Spinal cord (tissue), 10 donors: Measurements from ENCODE around the gene ZNF775. TPM values are rescaled to one million over a fixed set of nuclear protein-coding genes. Genes with fewer than 3 reads are reported as not detected.
"Not testable (repeated sequence)": the region's sequence is repeated elsewhere in the genome, so short reads cannot be mapped to it uniquely, and the experiment has no call there.

Experiments used
- DNase-seq, 6 donors: peaks; one replicate each; pipeline versions ENCODE4 v3.0.0 to v3.0.0-alpha.2; 2013 to 2015; ENCODE audit warnings: low spot score in 6 of 6, low read depth in 4 of 6
- H3K27ac ChIP-seq: one replicate; pipeline ENCODE4 v1.5.1; 2013; ENCODE audit warnings: low read depth, low read length, control low read depth
- H3K27me3 ChIP-seq: one replicate; pipeline ENCODE4 v1.6.1; 2013; ENCODE audit warnings: low read length; ENCODE audit not compliant: control insufficient read depth, insufficient read depth
- H3K36me3 ChIP-seq: one replicate; pipeline ENCODE4 v1.6.1; 2013; ENCODE audit warnings: low read length; ENCODE audit not compliant: control insufficient read depth, insufficient read depth
- H3K4me1 ChIP-seq: one replicate; pipeline ENCODE4 v1.6.1; 2013; ENCODE audit warnings: low read length; ENCODE audit not compliant: control insufficient read depth, insufficient read depth
- H3K4me3 ChIP-seq: one replicate; pipeline ENCODE4 v1.5.1; 2013; ENCODE audit warnings: low read depth, low read length, control low read depth
- H3K9me3 ChIP-seq: one replicate; pipeline ENCODE4 v1.6.1; 2013; ENCODE audit warnings: low read length; ENCODE audit not compliant: control insufficient read depth, insufficient read depth
- WGBS: methylation state at CpG from one replicate; pipeline ENCODE4 v1.1.5; 2013; ENCODE audit warnings: missing lambda C conversion rate; ENCODE audit not compliant: insufficient coverage; 5-methylcytosine and 5-hydroxymethylcytosine counted together
- polyA plus RNA-seq, 2 donors: library from polyadenylated mRNA; unstranded; fragments of 120-200 nt; gene quantifications; one replicate each; pipeline ENCODE4 v1.2.1, GENCODE V29; 2013; ENCODE audit not compliant: insufficient read length in 2 of 2
- total RNA-seq, 2 donors: library from RNA; depleted of rRNA in 1 of 2; stranded (reverse); fragments of 120-200 nt in 1 of 2; fragments of >200 nt in 1 of 2; gene quantifications; one replicate each; pipeline versions ENCODE4 v1.2.3 to v1.2.4, GENCODE V29; 2013 to 2014
- donor health status: healthy.

Gene ZNF775
- total and polyA plus RNA-seq, 4 donors: 7.3 to 19.1 (median 14.0) TPM

GRCh38 chr7:150385884-150386283, 6.8 kb downstream of the ZNF775 start:
- DNase-seq, H3K27me3 ChIP-seq, H3K9me3 ChIP-seq, H3K4me3 ChIP-seq: not testable (repeated sequence)
- Histone ChIP-seq H3K36me3 (peaks cover 38% of the 10 kb centered on the region), H3K4me1 (peaks cover 83% of the 10 kb centered on the region), H3K27ac (peak overlapping the region; percentile 97)
- 50% methylated on average over 3 of the region's 6 CpGs for WGBS

GRCh38 chr7:150388306-150388705, 9.2 kb downstream of the ZNF775 start:
- H3K36me3 ChIP-seq: peaks cover 37% of the 10 kb centered on the region
- DNase-seq: no peak
- H3K27ac ChIP-seq: peak overlapping the region; percentile 61
- H3K27me3 ChIP-seq: no peaks in the 10 kb centered on the region
- WGBS: 35% methylated on average over 7 of the region's 7 CpGs
- peaks cover 62% of the 10 kb centered on the region for H3K4me1 ChIP-seq
- H3K9me3 ChIP-seq: no peaks in the 10 kb centered on the region
- H3K4me3 ChIP-seq: no peak overlapping the region

- no peaks in the 10 kb centered on the region for H3K9me3 ChIP-seq
- H3K36me3 ChIP-seq: peaks cover 33% of the 10 kb centered on the region
- H3K4me3 ChIP-seq: no peak overlapping the region
- peak in 2 of 6 donors; percentile 78 to 86 for DNase-seq
- peak overlapping the region; percentile 61 for H3K27ac ChIP-seq
- H3K4me1 ChIP-seq: peaks cover 56% of the 10 kb centered on the region
- H3K27me3 ChIP-seq: no peaks in the 10 kb centered on the region
- WGBS: 40% methylated on average over 20 of the region's 20 CpGs
These were observed 9.8 kb downstream of the ZNF775 start for GRCh38 chr7:150388709-150389531.

- H3K27me3 ChIP-seq: no peaks in the 10 kb centered on the region
- H3K27ac ChIP-seq: no peak overlapping the region
- no CpG with 5 or more reads among the region's 5 CpGs for WGBS
- H3K9me3 ChIP-seq: no peaks in the 10 kb centered on the region
- no peak overlapping the region for H3K4me3 ChIP-seq
- no peak for DNase-seq
- H3K4me1 ChIP-seq: peaks cover 50% of the 10 kb centered on the region
- peaks cover 29% of the 10 kb centered on the region for H3K36me3 ChIP-seq
These were observed 10.3 kb downstream of the ZNF775 start for GRCh38 chr7:150389532-150389816.

DNA sequence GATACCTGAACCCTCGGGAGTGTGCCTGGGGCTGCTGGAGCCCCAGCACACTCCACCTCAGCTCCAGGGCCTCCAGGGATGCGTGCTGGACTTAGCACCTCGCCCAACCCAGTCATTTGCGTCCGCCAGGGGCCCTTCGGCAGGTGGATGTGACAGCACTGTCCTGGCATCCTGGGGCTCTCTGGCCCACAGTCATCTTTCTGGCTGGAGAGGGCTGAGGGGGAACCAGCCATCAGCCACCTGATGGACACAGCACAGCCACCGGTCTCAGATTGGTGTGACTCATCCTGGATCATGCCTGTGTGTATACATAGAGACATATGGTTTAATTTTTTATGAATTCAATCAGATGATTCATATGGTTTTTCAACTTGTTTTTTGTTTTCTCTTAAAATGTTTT, 11.1 kb downstream of the ZNF775 start:
- Histone ChIP-seq H3K4me3 (no peak overlapping the region), H3K9me3 (no peaks in the 10 kb centered on the region), H3K27ac (no peak overlapping the region), H3K4me1 (peaks cover 43% of the 10 kb centered on the region), H3K27me3 (no peaks in the 10 kb centered on the region), H3K36me3 (peaks cover 29% of the 10 kb centered on the region)
- DNase-seq: no peak
- WGBS: 87% methylated on average over 6 of the region's 7 CpGs

- H3K4me1 ChIP-seq: peaks cover 27% of the 10 kb centered on the region
- no peak for DNase-seq
- H3K36me3 ChIP-seq: peaks cover 45% of the 10 kb centered on the region
- H3K9me3 ChIP-seq: no peaks in the 10 kb centered on the region
- no peak overlapping the region for H3K27ac ChIP-seq
- no peak overlapping the region for H3K4me3 ChIP-seq
- H3K27me3 ChIP-seq: no peaks in the 10 kb centered on the region
- 100% methylated on average over 1 of the region's 3 CpGs for WGBS
These were observed 14.2 kb downstream of the ZNF775 start for GRCh38 chr7:150393325-150393724.

DNA sequence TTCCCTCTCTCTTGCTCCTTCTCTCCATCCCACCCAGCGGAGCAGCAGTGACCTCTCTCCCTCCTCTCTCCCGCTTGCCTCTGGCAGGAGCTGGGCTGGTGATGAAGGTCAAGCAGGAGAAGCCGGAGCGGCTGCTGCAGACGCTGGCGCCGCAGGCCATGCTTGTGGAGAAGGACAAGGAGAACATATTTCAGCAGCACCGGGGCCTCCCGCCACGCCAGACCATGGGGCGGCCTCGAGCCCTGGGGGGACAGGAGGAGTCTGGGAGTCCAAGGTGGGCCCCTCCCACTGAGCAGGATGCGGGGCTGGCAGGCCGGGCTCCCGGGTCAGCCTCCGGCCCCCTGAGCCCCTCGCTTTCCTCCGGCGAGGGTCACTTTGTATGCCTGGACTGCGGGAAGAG, 17.3 kb downstream of the ZNF775 start:
- Histone ChIP-seq H3K27ac (no peak overlapping the region), H3K36me3 (peaks cover 47% of the 10 kb centered on the region), H3K4me3 (no peak overlapping the region), H3K27me3 (no peaks in the 10 kb centered on the region), H3K4me1 (peaks cover 26% of the 10 kb centered on the region), H3K9me3 (no peaks in the 10 kb centered on the region)
- DNase-seq: no peak
- WGBS: 98% methylated on average over 19 of the region's 20 CpGs

- no peak overlapping the region for H3K27ac ChIP-seq
- 98% methylated on average over 46 of the region's 48 CpGs for WGBS
- no peaks in the 10 kb centered on the region for H3K27me3 ChIP-seq
These were observed 17.7 kb downstream of the ZNF775 start for GRCh38 chr7:150396851-150397260.

GRCh38 chr7:150397346-150398107, 18.4 kb downstream of the ZNF775 start:
- H3K9me3 ChIP-seq: no peaks in the 10 kb centered on the region
- no peak overlapping the region for H3K4me3 ChIP-seq
- no peak for DNase-seq
- H3K36me3 ChIP-seq: peaks cover 45% of the 10 kb centered on the region
- WGBS: 98% methylated on average over 83 of the region's 91 CpGs
- peaks cover 32% of the 10 kb centered on the region for H3K4me1 ChIP-seq
- H3K27me3 ChIP-seq: no peaks in the 10 kb centered on the region
- H3K27ac ChIP-seq: no peak overlapping the region

More at GRCh38 chr7:150396851-150397260, 17.7 kb downstream of the ZNF775 start:
- peaks cover 26% of the 10 kb centered on the region for H3K4me1 ChIP-seq
- DNase-seq: no peak
- H3K9me3 ChIP-seq: no peaks in the 10 kb centered on the region
- no peak overlapping the region for H3K4me3 ChIP-seq
- H3K36me3 ChIP-seq: peaks cover 47% of the 10 kb centered on the region
